K562 (cell line): ENCODE measurements around the gene DPP3. TPM values are rescaled to one million over a fixed set of nuclear protein-coding genes. Genes with fewer than 3 reads are reported as not detected.

Experiments
- AFF4 ChIP-seq: sonication (generic); formaldehyde crosslinking; IDR thresholded peaks from 2 replicates; pipeline ENCODE4 v1.8.0; 2023; ENCODE audit warnings: mild to moderate bottlenecking, missing genetic modification reagents
- FIP1L1 ChIP-seq: fragments of 200-400 bp; formaldehyde crosslinking; IDR thresholded peaks from 2 replicates; pipeline ENCODE4 v1.6.1; 2018; ENCODE audit warnings: mild to moderate bottlenecking, low read depth, low read length; ENCODE audit not compliant: poor library complexity, severe bottlenecking
- MBD2 ChIP-seq: sonication (generic); IDR thresholded peaks from 2 replicates; pipeline ENCODE4 v1.6.1; 2016; ENCODE audit warnings: low read depth, borderline replicate concordance
- NR1H2 ChIP-seq: sonication (generic); formaldehyde crosslinking; IDR thresholded peaks from 2 replicates; pipeline ENCODE4 v1.4.0; 2020; ENCODE audit warnings: mild to moderate bottlenecking, missing genetic modification reagents
- RBM15 ChIP-seq: fragments of 200-400 bp; formaldehyde crosslinking; IDR thresholded peaks from 2 replicates; pipeline ENCODE4 v1.6.1; 2018; ENCODE audit warnings: mild to moderate bottlenecking, low read length, moderate library complexity; ENCODE audit not compliant: insufficient read depth
- REST ChIP-seq, 2 experiments: fragments of 450-650 bp; formaldehyde crosslinking in 1 of 2; IDR thresholded peaks; 2 replicates each; pipeline versions ENCODE4 v1.4.0 to v1.6.1; 2014 to 2020; ENCODE audit warnings: mild to moderate bottlenecking in 2 of 2, borderline replicate concordance in 1 of 2, low read depth in 1 of 2
- TBP ChIP-seq: optimal IDR thresholded peaks from 2 replicates; pipeline ENCODE3; 2011; ENCODE audit warnings: low read depth, low read length, improper control_type of control experiment
- ZNF174 ChIP-seq: fragments of 250-450 bp; sonication (Bioruptor Pico); IDR thresholded peaks from 2 replicates; pipeline ENCODE4 v1.4.0; 2020; ENCODE audit warnings: mild to moderate bottlenecking
- polyA plus RNA-seq, 8 experiments: library from polyadenylated mRNA; depleted of rRNA in 4 of 8; stranded (reverse) in 5 of 8; unstranded in 3 of 8; fragments of >200 nt; fragmentation: Nextera tagmentation in 2 of 8; fragmentation: Illumina TruSeq in 1 of 8; extraction: Ambion mirVana in 2 of 8; extraction: Trizol in 1 of 8; gene quantifications; 2 replicates each; pipeline versions ENCODE4 v1.2.1 to v1.2.3, GENCODE V29; 2011 to 2014; ENCODE audit warnings: inconsistent platforms in 1 of 8, missing spikeins in 1 of 8
- total RNA-seq, 7 experiments: library from RNA; depleted of rRNA in 6 of 7; stranded (reverse); fragments of >200 nt in 6 of 7; fragmentation: Illumina TruSeq in 2 of 7; extraction: Trizol in 2 of 7; gene quantifications; 2 replicates each; pipeline versions ENCODE4 v1.2.1 to v1.2.3, GENCODE V29; 2011 to 2021; ENCODE audit warnings: low replicate concordance in 1 of 7
- TF ChIP-seq, protein P1 (sequence below): fragments of 250-450 bp; sonication (Bioruptor Pico); IDR thresholded peaks from 2 replicates; pipeline ENCODE4 v1.5.0; 2020; ENCODE audit warnings: mild to moderate bottlenecking
- TF ChIP-seq, protein P2 (sequence below): IDR thresholded peaks from 3 replicates; pipeline ENCODE4 v1.6.1; 2011; ENCODE audit warnings: borderline replicate concordance, mild to moderate bottlenecking, moderate library complexity; ENCODE audit not compliant: insufficient read length; ENCODE audit errors: extremely low read depth

Gene DPP3
- total and polyA plus RNA-seq, 9 of the 15 experiments (the other 6 are each of a cell fraction or from before 2014, with no cell fraction given): 3.7 to 69.2 (median 43.3) TPM

DNA sequence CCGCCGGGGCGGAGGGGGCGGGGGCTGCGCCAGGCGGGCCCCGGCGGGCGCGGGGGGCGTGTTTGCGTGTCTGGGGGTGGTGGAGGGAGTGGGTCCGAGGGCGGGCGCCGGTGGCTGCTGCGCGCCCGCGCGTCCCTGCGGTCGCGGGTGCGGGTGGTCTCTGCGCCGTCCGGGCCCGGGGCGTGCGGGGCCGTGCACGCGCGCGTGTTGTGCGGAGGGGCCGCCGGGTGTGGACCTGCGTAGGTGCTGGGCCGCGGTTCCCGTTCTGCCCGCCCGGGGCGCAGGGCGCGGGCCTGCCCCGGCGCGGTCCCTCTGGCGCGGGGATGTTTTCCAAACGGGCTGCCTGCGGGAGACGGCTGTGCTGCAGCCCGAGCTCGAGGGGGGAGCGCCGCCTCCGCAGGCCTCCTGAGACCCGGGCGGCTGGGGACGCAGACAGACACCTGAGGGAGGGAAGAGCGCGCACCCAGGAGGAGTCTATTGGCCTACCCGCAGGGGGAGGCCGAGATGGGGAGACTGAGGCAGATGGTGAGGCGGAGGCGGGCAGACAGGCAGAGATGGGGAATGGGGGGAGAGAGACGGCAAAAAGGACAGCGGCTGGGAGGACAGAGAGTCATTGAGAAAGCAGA, 13.1 kb upstream of the DPP3 start (continued):
- TF ChIP-seq AFF4 (CRISPR knock-in tag) (no peak), RBM15 (no peak), NR1H2 (CRISPR knock-in tag) (no peak), REST (IDR thresholded peaks at IDR 0.05; ENCODE audit: borderline replicate concordance) (no peak), REST (CRISPR knock-in tag; IDR thresholded peaks at IDR 0.05; ENCODE audit: low read depth) (peak; percentile 66; the same call in 1 of the 2 replicates), ZNF174 (no peak), MBD2 (no peak), FIP1L1 (no peak), TBP (no peak)
- TF ChIP-seq, protein P1, sequence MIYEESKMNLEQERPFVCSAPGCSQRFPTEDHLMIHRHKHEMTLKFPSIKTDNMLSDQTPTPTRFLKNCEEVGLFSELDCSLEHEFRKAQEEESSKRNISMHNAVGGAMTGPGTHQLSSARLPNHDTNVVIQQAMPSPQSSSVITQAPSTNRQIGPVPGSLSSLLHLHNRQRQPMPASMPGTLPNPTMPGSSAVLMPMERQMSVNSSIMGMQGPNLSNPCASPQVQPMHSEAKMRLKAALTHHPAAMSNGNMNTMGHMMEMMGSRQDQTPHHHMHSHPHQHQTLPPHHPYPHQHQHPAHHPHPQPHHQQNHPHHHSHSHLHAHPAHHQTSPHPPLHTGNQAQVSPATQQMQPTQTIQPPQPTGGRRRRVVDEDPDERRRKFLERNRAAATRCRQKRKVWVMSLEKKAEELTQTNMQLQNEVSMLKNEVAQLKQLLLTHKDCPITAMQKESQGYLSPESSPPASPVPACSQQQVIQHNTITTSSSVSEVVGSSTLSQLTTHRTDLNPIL (CRISPR knock-in tag): no peak
- TF ChIP-seq, protein P2, sequence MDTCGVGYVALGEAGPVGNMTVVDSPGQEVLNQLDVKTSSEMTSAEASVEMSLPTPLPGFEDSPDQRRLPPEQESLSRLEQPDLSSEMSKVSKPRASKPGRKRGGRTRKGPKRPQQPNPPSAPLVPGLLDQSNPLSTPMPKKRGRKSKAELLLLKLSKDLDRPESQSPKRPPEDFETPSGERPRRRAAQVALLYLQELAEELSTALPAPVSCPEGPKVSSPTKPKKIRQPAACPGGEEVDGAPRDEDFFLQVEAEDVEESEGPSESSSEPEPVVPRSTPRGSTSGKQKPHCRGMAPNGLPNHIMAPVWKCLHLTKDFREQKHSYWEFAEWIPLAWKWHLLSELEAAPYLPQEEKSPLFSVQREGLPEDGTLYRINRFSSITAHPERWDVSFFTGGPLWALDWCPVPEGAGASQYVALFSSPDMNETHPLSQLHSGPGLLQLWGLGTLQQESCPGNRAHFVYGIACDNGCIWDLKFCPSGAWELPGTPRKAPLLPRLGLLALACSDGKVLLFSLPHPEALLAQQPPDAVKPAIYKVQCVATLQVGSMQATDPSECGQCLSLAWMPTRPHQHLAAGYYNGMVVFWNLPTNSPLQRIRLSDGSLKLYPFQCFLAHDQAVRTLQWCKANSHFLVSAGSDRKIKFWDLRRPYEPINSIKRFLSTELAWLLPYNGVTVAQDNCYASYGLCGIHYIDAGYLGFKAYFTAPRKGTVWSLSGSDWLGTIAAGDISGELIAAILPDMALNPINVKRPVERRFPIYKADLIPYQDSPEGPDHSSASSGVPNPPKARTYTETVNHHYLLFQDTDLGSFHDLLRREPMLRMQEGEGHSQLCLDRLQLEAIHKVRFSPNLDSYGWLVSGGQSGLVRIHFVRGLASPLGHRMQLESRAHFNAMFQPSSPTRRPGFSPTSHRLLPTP: no peak
